Activated naive CD8-positive, alpha-beta T cell (primary cell): ENCODE measurements around the gene ATN1.

ENCODE experiments used
- H3K27ac Mint-ChIP-seq: one replicate; pipeline ENCODE4 v1.8.0; 2021; ENCODE audit warnings: mixed read lengths
- H3K27me3 Mint-ChIP-seq: one replicate; pipeline ENCODE4 v1.8.0; 2021; ENCODE audit warnings: mixed read lengths
- H3K36me3 Mint-ChIP-seq: one replicate; pipeline ENCODE4 v1.8.0; 2021; ENCODE audit warnings: mixed read lengths
- H3K4me1 Mint-ChIP-seq: one replicate; pipeline ENCODE4 v1.8.0; 2021; ENCODE audit warnings: low read depth, mixed read lengths
- H3K4me3 Mint-ChIP-seq: one replicate; pipeline ENCODE4 v1.8.0; 2021; ENCODE audit warnings: mild to moderate bottlenecking, mixed read lengths
- H3K9me3 Mint-ChIP-seq: one replicate; pipeline ENCODE4 v1.8.0; 2021; ENCODE audit warnings: low read depth, mixed read lengths

The ATN1 gene

DNA sequence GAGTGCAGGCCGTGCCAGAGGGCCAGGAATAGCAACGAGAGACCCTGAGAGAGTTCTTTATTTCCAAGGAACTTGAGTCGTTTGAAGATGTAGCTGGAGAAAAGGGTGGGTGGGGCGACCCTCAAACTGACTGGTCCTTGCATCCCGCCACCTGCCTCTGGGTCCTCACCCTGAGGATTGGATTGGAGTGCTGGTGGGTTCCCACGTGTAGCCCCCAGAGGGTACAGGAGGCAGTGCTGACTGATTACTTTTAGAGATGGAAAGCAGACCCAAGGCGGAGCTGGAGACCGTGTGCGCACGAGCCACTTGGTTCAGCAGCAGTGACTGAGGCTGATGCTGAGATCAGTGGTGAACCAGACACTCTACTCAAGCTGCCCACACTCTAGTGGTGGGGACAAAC lies 49.9 kb downstream of the ATN1 start:
- Mint-ChIP-seq H3K27ac (peak overlapping the region; percentile 46), H3K4me3 (no peak overlapping the region), H3K4me1 (peaks cover 11% of the 10 kb centered on the region), H3K27me3 (no peaks in the 10 kb centered on the region), H3K9me3 (no peaks in the 10 kb centered on the region), H3K36me3 (peaks cover 3% of the 10 kb centered on the region)

DNA sequence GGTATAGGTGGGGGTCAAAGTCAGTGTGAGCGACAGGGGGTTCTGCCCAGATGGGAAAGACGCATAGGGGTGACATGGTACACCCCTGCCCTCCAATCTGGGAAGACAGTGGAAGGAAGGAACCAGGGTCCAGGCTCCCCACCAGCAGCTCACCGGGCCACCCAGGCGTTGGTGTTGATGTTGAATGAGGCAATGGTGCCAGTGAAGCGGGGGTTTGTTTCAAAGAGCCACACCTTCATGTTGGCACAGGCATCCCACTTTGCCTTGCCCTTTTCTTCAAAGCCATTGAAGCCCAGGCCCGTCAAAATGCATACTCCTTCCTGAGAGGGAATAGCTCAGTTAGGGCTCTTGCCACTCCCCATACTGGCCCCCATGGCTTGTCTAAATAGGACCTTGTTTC lies 50.4 kb downstream of the ATN1 start:
- H3K27me3 Mint-ChIP-seq = no peaks in the 10 kb centered on the region
- peaks cover 6% of the 10 kb centered on the region for H3K4me1 Mint-ChIP-seq
- H3K36me3 Mint-ChIP-seq = peaks cover 3% of the 10 kb centered on the region
- no peak overlapping the region for H3K27ac Mint-ChIP-seq
- H3K4me3 Mint-ChIP-seq = no peak overlapping the region
- no peaks in the 10 kb centered on the region for H3K9me3 Mint-ChIP-seq

DNA sequence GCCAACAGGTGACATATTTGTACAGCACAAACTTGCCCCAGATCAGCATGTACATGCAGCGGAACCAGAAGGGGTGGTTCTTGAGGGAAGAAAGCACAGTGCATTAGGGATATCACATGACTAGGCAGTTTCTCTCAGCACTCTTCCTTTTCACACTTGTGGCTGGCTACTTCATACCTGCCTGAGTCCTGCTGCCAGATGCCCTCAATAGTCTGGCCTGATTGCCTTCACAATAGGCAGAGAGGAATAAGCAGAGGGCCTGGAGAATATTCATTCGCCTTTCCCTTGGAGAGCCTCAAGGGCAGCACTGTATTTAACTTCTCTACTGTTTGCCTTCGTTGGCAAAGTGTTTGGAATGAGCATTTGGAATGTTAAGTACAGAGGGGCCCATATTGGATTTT lies 50.9 kb downstream of the ATN1 start:
- H3K4me1 Mint-ChIP-seq = peaks cover 6% of the 10 kb centered on the region
- H3K27ac Mint-ChIP-seq = peak overlapping the region; percentile 16
- H3K27me3 Mint-ChIP-seq = no peaks in the 10 kb centered on the region
- H3K4me3 Mint-ChIP-seq = no peak overlapping the region
- H3K9me3 Mint-ChIP-seq = no peaks in the 10 kb centered on the region
- peaks cover 5% of the 10 kb centered on the region for H3K36me3 Mint-ChIP-seq

DNA sequence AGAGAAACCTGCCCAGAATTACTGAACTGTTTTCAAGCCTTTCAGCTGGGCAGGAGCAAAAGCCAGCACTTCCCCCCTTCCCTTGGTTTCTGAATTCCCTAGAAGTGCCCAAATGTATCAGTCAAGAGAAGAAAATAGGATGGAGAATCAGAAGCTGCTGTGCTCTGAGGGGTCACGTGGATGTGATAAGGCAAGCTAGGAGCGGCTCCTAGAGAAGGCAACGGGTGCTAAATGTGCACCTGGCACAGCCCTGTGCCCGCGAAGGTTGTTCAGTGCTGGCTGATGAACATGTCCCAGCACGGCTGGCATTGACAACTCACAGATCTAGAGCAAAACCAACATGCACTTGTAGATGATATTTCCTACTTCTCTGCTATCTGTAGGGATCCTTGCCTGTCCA lies 51.3 kb downstream of the ATN1 start:
- Mint-ChIP-seq H3K9me3 (no peaks in the 10 kb centered on the region), H3K4me3 (no peak overlapping the region), H3K27ac (peak overlapping the region; percentile 16), H3K27me3 (no peaks in the 10 kb centered on the region), H3K4me1 (peaks cover 3% of the 10 kb centered on the region), H3K36me3 (peaks cover 5% of the 10 kb centered on the region)

DNA sequence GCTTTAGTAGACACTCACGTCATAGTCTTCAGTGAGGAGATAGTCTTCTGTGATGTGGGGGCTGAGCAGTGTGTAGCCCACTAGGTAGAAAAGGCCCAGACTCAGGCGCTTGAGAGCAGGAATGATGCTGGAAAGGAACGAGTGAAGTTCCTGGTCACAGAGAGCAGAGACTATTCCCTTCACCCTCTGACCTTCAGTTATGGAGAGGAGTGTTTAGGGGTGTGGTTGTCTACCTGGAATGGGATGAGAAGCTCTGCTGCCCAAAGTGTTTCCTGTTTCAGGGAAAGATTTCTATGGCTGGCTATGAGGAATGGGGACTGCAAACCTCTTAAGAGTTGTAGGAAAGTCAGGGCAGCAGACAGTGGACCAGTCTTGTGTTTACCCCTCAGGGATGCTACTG lies 51.7 kb downstream of the ATN1 start:
- peaks cover 5% of the 10 kb centered on the region for H3K36me3 Mint-ChIP-seq
- no peaks in the 10 kb centered on the region for H3K9me3 Mint-ChIP-seq
- peaks cover 2% of the 10 kb centered on the region for H3K4me1 Mint-ChIP-seq
- no peaks in the 10 kb centered on the region for H3K27me3 Mint-ChIP-seq
- H3K27ac Mint-ChIP-seq = no peak overlapping the region
- H3K4me3 Mint-ChIP-seq = no peak overlapping the region

DNA sequence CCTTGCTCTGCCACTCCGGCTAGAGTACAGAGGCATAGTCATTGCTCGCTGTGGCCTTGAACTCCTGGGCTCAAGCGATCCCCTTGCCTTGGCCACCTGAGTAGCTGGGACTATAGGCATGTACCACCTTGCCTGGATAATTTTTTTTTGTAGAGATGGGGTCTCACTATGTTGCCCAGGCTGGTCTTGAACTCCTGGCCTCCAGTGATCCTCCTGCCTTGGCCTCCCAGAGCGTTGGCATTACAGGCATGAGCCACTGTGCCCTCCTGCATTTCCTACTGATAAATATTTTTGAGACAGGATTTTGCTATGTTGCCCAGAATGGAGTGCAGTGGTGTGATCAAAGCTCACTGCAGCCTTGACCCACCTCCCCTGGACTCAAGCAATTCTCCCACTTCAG lies 52.3 kb downstream of the ATN1 start:
- Mint-ChIP-seq H3K4me3 (no peak overlapping the region), H3K4me1 (peaks cover 2% of the 10 kb centered on the region), H3K9me3 (no peaks in the 10 kb centered on the region), H3K27ac (peak overlapping the region; percentile 34), H3K27me3 (no peaks in the 10 kb centered on the region), H3K36me3 (peaks cover 5% of the 10 kb centered on the region)

DNA sequence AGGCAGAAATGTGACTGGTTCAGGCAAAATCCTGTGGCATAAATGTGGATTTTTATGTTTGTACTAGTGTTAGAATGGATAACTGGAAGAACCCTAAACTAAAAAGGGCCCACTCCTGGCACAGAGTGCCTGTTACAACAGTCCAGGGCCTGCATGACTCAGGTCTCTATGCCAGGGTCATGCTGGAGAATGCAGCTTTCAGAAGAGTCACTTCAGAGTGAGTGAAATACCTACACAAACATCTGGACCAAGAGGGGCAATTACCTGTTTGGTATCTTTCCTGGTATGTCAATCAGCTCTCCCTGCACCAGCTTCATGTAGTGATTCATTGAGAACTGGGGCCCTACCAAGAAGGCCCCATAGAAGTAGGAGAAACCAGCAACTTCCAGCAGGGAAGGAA lies 53.0 kb downstream of the ATN1 start:
- Mint-ChIP-seq H3K27ac (peak overlapping the region; percentile 61), H3K9me3 (no peaks in the 10 kb centered on the region), H3K4me3 (no peak overlapping the region), H3K27me3 (no peaks in the 10 kb centered on the region), H3K4me1 (peaks cover 2% of the 10 kb centered on the region), H3K36me3 (peaks cover 5% of the 10 kb centered on the region)

DNA sequence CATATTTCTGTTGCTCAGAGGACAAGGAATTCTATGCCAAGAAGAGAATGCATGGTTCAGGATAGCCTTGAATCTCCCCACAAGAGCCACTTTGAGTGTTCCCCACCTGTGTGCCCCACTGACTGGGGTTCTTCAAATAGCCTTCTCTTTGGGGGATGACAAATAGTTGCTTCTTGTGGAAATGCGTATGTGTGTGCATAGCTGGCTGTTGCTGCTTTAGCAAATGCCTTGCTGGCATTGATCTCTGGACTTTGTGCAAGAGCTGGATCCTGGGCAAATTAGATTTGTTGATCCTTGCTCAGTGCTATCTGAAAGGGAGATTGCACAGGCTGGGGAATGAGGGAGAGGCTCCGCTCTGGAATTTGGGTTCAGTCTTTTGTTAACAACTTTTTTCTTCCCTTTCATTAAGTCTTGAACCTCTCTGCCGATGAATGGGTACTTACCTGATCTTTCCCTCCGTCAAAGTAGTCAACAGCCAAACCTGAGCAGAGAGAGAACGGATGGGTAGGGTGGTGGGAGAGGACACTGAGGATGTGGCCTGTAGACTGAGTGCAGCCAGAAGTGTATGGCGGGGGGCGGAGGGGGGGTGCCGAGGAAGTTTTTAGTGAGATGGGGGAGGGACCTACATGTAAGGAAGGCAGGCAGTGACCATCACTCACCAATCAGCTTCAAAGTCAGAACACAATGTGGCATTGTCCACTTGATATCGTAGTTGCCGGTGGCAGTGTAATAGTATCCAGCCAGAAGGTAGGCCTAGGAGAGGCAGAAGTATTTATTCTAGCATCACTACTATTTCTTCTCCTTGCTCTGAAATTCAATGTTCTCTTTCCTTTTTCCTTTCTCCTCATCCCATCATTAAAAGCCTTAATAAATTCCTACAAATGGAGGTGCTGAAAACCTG lies 53.6 kb downstream of the ATN1 start:
- peak overlapping the region; percentile 61 for H3K27ac Mint-ChIP-seq
- H3K36me3 Mint-ChIP-seq = peaks cover 5% of the 10 kb centered on the region
- H3K4me3 Mint-ChIP-seq = no peak overlapping the region
- no peaks in the 10 kb centered on the region for H3K4me1 Mint-ChIP-seq
- H3K27me3 Mint-ChIP-seq = no peaks in the 10 kb centered on the region
- H3K9me3 Mint-ChIP-seq = no peaks in the 10 kb centered on the region

DNA sequence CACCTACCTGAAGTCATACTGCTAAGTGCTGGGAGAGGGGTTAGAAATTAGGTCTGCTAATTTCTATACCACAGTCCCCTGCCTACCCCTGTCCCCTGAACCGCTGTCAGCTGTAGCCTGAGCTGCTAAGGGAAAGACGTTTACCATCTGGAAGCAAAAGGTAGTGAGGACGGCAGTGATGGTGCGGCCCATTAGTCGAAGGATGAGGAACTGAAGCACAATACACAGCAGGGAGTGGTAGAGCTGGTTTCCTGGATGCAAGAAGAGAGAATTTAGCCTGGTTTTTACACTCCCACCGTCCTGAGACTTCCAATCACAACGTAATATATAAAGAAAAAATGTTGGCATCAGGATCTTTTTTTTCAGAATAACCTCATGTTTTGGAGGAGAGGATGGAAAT lies 54.8 kb downstream of the ATN1 start:
- H3K36me3 Mint-ChIP-seq = peaks cover 5% of the 10 kb centered on the region
- H3K27me3 Mint-ChIP-seq = no peaks in the 10 kb centered on the region
- H3K27ac Mint-ChIP-seq = no peak overlapping the region

DNA sequence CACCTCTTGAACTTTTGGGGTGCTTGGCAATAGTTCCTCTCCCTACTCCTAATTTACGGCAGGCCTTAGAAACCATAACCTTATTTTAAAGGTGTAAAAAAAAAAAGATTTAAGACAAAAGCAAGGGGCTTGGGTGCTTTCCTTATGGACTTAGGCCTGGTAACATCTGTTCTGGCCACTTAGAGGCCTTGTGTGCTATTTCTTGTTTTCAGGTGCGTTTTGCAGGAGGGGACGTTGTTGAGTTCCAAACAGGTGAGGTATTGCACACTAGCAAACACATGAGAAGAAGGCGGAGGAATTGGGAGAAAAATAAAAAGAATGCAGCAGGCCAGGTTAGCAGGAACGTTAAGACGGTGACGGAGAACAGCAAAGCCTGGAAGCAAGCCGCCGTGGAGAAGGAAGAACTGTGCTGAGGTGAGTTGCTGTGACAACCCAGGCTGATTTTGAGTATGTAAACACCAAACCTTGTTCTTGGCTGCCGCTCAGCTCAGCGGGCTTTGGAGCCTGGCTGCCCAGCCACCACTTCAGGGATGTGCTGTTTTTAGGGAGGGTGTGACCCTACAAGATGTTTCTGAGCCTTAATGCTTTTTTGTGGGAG lies 60.3 kb downstream of the ATN1 start:
- Mint-ChIP-seq H3K4me1 (peaks cover 2% of the 10 kb centered on the region), H3K9me3 (no peaks in the 10 kb centered on the region), H3K36me3 (peaks cover 6% of the 10 kb centered on the region), H3K27me3 (no peaks in the 10 kb centered on the region), H3K27ac (no peak overlapping the region), H3K4me3 (no peak overlapping the region)

More for the DNA sequence above, 54.8 kb downstream of the ATN1 start:
- H3K4me3 Mint-ChIP-seq = no peak overlapping the region
- H3K9me3 Mint-ChIP-seq = no peaks in the 10 kb centered on the region
- H3K4me1 Mint-ChIP-seq = no peaks in the 10 kb centered on the region
